GM21737 (cell line): ENCODE measurements around the gene PSAP.

Source experiments
- ATAC-seq: cut with Tn5 transposase; IDR thresholded peaks from one replicate; pipeline ENCODE4 v1.9.1; 2021; ENCODE audit warnings: mild to moderate bottlenecking, moderate library complexity; ENCODE audit not compliant: unreplicated experiment

The PSAP gene

DNA sequence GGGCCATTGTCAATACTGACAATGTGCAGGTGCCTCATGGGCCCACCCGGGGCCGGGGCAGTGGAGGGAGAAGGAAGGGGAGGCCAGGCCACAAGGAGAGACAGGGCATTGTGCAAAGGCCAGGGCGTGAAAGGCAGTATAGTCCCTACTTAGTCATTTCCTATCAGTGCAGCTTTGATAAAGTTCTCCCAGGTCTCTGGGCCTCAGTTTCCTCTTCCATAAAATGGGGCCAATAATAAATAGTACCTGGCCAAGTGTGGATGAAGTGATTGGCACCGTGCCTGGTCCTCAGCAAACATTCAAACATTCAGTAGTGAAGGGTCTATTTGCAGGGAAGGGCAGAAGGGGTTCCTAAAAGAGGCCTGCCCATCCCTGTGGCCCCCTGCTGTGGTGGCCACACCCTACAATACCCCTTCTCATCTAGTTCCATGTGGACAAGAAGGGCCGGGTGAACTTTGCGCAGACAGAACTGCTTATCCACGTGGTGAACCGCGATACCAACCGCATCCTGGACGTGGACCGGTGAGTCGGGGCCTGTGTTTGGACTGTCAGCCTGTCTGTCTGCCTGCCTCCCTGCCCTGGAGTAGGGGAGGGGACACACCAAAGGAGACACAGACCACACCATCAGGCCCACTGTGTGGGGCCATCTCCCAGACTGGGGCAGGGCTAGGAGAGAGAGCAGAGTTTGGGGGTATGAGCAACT is 40.9 kb downstream of the PSAP start:
- ATAC-seq, result no peak

DNA sequence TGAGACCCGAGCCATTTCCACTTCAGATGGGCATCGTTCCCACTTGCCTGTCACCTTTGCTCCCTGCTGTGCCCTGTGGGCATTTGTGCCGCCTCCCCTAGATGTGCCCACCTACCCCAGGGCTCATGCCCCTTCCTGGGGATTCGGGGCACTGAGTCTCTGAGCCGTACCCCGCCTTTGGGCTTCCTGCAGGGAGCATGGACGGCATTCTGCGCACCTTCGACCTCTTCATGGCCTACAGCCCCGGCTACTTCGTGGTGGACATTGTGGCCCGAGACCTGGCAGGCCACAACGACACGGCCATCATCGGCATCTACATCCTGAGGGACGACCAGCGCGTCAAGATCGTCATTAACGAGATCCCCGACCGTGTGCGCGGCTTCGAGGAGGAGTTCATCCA is 41.4 kb downstream of the PSAP start:
- no peak for ATAC-seq

DNA sequence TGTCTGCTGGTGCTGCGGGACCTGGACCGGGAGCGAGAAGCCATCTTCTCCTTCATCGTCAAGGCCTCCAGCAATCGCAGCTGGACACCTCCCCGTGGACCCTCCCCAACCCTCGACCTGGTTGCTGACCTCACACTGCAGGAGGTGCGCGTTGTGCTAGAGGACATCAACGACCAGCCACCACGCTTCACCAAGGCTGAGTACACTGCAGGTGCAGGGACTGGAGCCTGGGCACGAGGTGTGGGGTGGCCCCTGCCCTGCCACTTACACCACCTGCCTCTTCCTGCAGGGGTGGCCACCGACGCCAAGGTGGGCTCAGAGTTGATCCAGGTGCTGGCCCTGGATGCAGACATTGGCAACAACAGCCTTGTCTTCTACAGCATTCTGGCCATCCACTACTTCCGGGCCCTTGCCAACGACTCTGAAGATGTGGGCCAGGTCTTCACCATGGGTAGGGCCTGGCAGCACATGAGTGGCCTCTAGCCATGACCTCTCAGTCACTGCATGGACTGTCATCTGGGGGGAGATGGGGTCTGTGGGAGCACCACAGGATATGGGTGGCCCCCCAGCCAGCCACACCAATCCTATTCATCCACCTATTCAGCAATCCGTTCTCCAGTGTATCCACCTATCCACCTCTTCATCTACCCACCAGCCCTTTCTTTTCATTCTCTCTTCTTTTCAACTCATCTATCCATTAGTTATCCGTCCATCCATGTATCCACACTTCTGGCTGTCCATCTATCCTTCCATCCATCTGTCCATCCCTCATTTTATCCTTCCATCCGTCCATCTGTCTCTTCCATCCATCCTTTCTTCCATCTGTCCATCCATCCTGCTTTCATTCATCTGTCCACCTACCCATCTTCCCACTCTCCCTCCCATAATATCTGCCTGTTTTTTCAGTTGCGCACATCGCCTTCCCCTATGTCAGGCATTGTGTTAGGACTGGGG is 43.2 kb downstream of the PSAP start:
- ATAC-seq, result no peak

DNA sequence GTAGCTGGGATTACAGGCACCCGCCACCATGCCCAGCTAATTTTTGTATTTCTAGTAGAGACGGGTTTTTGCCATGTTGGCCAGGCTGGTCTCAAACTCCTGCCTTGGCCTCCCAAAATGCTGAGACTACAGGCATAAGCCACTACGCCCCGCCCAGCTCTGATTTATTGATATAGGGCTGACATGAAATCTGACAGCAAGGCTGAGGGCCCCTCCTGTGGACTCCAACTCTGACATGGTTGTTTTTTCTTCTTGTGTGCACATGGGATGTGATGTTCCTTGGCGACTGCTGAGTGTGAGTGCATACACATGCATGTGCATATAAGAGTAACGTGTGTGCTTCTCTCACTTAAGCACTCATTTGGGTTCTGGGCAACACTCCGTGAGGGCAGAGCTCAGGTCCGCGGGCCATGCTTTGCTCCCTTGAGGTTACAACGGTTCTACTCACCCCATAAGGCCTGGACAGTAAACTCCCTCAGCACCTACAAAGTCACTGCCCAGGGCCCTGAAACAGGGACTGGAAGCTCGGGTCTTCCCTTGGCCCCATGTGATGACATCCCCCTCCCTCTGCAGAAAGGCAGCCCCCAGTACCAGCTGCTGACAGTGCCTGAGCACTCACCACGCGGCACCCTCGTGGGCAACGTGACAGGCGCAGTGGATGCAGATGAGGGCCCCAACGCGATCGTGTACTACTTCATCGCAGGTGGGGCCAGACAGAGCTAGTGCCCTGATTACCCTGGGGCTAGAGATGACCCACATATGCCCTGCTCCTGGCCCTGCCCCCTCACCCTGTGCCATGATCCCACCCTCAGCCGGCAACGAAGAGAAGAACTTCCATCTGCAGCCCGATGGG is 44.1 kb downstream of the PSAP start:
- ATAC-seq, result no peak

DNA sequence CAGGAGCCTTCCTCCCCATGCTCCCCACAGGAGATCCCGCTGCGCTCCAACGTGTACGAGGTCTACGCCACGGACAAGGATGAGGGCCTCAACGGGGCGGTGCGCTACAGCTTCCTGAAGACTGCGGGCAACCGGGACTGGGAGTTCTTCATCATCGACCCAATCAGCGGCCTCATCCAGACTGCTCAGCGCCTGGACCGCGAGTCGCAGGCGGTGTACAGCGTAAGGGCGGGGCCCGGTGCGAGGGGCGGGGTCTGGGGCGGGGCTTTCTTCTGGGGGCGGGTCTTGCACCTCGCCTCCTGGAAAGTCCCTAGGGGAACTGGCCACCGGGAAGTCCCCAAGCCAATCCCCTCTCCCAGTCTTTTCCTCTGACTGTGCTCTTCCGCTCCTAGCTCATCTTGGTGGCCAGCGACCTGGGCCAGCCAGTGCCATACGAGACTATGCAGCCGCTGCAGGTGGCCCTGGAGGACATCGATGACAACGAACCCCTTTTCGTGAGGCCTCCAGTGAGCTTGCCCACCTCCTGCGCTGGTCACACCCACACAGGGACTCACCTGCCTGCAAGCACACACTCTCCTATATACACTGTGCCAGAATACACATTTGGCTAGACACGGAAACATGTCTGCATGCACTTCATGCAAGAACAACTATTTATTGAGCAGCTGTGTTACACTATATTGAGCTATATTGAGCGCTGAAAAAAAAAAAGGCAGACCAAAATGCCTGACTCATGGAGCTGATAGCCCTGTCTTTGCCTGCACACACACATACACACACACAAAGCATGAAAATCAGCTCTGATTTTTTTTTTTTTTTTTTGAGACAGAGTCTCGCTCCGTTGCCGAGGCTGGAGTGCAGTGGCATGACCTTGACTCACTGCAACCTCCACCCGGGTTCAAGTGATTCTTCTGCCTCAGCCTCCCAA is 45.0 kb downstream of the PSAP start:
- ATAC-seq, result no peak

DNA sequence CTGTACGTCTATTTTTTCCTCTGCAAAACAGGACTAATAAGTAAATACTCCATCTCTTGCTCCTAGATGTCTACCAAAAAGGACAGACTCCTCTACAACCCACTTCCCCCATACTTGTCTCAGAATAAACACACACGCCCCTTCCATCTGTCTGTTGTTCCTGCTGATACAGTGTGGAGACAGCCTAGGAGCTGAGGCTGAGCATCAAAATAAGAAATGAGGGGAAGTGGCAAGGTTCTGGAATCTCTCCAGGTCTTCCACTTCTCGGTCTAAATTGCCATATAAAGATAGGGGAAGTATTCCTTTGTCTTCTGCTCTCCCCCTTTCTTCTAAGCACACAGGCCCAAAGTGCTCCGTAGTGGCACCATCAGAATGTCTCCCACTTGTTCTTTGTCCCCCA is 47.0 kb downstream of the PSAP start:
- ATAC-seq, result no peak

DNA sequence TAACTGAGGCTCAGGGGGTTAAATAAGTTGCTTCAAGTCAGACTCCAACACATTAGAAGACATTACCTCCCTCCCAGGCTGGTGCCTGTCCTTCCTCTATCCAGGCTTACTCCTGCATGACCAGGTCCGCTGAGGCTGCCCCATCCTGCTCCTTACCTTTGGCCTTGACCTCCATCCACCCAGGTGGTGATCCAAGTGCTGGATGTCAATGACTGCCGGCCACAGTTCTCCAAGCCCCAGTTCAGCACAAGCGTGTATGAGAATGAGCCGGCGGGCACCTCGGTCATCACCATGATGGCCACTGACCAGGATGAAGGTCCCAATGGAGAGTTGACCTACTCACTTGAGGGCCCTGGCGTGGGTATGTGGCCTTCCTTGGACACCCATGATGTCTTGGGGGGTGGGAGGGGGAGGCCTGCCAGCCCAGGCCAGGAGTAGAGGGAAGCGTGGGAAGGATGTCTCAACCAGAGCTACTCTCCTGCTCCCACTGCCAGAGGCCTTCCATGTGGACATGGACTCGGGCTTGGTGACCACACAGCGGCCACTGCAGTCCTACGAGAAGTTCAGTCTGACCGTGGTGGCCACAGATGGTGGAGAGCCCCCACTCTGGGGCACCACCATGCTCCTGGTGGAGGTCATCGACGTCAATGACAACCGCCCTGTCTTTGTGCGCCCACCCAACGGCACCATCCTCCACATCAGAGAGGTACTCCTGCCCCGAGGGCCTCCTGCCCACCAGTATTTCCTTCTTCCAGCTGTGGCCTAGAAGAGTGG is 48.1 kb downstream of the PSAP start:
- ATAC-seq, result no peak

DNA sequence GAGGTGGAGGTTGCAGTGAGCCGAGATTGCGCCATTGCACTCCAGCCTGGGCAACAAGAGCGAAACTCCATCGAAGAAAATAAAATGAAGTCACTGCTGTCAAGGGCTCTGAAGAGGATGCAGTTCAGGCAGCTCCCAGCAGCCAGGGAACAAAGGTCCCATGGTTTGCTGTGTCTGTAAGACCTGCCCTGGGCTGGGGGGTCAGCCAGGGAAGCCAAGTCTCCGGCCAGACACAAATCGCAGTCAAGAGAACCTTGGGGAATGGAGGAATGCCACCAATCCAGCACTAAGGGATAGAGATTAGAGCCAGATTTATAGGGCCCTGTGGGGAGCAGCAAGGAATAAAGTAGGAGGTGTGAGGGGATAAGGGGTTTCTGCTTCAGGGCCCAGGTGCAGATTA is 48.8 kb downstream of the PSAP start:
- no peak for ATAC-seq

DNA sequence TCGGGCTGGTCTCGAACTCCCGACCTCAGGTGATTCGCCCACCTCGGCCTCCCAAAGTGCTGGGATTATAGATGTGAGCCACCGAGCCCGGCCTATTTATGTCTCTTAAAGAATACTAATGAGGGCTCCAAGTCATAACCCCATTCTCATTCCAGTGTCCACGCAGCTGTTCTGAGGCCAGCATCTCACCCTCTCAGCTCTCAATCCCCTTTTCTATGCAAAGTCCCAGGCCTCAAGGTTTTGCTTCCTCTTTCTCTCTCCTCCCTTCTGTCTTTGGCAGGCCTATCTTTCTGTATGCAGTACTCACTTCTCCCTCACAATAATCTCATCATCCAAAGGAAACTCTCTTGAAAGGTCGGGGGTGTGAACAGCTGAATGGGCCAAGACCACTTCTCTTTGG is 49.7 kb downstream of the PSAP start:
- peak; percentile 76 for ATAC-seq

DNA sequence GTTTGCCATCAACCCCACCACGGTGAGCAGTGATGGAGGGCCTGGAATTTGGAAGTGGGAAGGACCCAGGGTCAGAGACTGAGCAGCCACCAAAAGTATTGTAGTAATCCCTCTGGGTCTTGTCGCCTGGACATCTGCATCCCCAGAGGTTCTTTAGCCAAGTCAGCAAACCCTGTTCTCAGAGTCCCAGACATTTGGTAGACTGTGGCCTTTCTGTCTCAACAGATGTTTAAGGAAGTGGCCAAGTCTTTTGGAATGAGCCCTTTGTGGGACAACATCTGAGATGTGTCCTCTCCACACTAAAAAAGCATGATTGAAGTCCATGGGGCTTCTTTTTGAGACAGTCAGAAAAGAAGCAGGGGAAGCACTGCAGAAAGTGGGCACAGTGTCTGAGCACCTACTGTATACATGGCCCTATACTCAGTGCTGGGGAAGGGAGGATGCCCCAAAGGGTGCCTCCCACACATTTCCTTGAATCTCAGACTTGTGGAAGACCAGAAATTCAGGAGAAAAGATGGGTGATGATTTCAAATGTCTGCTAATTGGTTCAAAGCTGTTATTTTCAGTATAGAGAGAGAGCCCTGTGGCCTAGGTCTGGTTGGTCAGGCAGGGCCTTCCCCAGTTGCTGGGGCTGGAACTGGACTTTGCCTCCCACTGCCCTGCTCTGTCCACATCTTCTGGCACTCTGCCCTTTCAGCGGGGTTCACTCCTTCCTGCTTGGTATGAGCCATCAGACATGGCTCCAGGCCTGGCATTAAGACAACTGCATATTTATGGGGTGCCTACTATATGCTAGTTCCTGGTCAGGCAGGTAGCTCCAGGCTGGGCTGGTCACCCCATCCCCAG is 51.2 kb downstream of the PSAP start:
- ATAC-seq, result no peak

DNA sequence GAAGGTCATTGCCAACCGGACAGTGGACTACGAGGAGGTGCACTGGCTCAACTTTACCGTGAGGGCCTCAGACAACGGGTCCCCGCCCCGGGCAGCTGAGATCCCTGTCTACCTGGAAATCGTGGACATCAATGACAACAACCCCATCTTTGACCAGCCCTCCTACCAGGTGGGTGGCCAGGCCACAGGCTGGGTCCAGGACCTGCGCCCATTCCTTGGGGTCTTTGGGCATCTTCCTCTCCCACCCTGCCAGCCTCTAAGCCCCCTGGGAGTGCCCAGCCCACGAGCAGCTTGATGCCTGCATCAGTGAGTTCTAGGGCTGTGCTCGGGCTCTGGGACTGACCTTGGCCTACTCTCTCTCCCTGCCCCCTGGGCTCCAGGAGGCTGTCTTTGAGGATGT is 51.9 kb downstream of the PSAP start:
- ATAC-seq, result no peak

DNA sequence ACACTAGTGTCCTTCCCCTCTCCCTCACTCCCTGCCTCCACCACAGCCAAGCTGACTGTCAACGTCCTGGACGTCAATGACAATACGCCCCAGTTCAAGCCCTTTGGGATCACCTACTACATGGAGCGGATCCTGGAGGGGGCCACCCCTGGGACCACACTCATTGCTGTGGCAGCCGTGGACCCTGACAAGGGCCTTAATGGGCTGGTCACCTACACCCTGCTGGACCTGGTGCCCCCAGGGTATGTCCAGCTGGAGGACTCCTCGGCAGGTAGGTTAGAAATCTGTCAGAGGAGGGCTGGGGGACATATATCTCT is 52.8 kb downstream of the PSAP start:
- ATAC-seq, result no peak

DNA sequence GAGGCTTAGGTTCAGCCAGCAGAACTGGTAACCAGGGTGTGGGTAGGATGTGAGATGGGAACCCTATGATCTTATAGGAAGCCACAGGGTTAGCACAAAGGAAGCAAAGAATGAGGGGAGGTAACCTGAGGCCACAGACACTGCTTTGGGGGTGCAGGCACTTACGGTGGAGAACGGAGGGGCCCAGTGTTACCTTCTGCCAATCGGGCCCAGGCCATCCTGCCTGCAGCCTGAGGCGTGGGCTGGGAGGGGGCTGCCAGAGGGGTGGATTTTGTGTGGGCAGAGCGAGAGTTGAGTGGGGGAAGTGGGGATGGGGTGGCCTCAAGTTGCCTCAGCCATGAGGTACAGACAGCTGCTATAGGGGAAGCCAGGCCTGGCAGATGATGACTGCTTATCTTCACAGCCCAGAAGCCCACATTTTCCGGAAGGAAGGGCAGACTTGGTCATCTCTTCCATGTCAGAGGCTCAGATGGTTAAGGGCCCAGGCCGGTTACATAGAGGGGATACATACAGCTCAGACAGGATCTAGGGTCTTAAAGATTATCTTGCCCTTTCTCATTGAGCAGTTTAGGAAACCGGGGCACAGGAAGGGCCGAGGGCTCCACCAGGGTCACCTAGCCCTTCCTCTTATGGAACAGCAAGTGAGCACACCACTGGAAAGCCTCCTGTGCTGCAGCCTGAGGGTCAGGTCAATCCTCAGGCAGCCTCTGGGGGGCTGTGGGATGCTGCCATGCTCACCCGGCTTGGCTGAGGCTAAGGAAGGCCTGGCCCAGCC is 53.3 kb downstream of the PSAP start:
- ATAC-seq, result no peak

DNA sequence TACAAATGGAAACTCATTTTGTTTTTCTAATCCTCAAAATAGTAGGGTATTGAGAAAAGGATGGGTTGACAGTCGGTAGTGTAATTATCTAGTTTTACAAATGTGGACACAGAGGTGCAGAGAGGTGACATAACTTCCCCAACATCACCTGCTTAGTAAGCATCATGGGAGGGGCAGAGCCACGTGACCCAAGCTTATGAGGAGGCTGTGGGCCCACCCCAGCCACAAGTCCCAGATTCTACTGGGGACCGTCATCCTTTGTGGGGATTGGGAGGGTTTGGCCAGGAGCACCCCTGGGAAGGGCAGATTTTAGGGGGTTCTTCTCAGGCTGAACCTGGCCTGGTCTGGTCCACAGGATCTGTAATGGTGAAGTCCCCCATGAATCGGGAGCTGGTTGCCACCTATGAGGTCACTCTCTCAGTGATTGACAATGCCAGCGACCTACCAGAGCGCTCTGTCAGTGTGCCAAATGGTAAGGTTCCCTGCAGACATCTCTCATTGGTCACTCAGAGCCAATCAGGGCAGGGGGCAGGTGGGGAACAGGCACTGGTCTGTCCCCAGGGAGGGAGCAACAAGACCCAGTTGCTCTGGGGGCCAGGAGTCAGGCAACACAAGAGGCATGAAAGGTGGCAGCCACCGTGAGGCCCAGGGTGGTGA is 54.2 kb downstream of the PSAP start:
- no peak for ATAC-seq

DNA sequence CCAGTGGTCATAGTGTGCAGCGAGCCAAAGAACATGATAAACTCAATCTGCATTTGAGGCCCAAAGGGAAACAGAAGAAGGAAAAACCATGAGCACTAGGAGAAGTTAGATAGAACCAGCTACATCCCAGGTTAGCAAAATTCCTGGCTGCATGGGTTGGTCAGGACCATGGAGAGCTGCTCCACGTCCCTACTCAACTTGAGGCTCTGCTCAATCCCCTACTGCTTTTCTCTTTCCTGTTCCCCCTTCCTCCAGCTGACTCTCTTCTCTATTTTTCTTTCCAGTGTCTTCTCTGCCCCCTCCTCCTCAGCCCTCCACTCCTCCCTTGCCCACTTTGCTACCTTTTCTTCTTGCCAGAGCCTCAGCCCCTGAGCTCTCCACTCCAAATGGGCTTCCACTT is 55.8 kb downstream of the PSAP start:
- no peak for ATAC-seq

DNA sequence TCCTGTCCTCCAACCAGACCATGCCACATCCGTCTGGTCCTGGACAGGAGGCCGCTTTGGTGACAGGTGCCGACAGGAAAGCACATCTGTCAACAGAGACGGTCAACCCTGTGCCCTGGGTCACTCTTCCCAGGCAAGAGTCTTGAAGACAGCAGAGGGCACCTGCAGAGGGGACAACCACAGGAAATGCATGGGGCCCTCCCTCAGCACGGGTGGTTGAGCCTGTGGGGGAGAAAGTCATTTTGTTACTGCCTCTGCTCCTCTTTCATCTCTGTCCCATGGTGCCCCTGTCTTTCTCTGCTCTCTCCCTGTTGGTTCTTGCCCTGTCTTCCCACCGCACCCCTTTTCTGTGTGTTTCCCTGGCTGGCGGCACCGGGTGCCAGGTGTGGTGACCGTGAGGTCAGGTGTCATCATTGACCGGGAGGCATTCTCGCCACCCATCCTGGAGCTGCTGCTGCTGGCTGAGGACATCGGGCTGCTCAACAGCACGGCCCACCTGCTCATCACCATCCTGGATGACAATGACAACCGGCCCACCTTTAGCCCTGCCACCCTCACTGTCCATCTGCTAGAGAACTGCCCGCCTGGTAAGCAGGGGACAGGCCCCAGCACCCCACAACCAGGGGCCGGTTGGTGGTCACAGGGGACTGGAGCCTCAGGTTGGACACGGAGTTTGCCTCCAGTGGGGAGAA is 60.2 kb downstream of the PSAP start:
- no peak for ATAC-seq

DNA sequence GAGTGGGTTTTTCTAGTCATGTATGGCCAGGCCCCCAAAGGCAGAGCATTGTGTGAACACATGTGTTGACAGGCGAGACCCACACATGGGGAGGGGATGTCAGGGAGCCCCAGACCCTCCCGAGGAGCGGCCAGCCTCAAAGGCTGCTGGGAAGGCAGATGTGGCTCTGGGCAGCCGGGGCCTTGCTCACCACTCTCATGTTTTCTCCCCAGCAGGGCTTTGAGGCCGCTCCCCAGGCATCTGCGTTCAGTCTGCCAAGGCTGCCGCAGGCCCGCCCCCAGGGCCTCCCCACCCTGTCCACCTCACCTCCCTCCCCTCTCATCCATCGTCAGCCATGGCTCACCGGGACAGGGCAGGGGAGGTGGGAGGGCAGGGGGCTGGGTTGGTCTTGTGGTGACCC is 61.2 kb downstream of the PSAP start:
- no peak for ATAC-seq
